HCT116 (cell line): ENCODE data around the gene KCND3. TPM values are rescaled to one million over a fixed set of nuclear protein-coding genes. Genes with fewer than 3 reads are reported as not detected.

Source experiments
- ATAC-seq: fragments of 200-7000 bp; cut with Tn5 transposase; 2 replicates; pipeline ENCODE4 v1.9.1; 2020; ENCODE audit warnings: mild to moderate bottlenecking, moderate library complexity
- BruUV-seq: library from RNA; stranded (reverse); fragments of 400-500 nt; replicated peaks from 2 replicates; lab custom pipeline; 2021; lab: Mats Ljungman, UMichigan
- CTCF ChIA-PET: fragments of 300-600 bp; sonication (Branson Sonifier 250); formaldehyde crosslinking; loops from one replicate; lab custom pipeline; 2021; ENCODE audit warnings: antibody characterized with exemption; lab: Charles Lee
- POLR2A ChIA-PET: fragments of 300-600, 350-600 bp; sonication (Branson Sonifier 250); formaldehyde crosslinking; loops from one replicate; lab custom pipeline; 2021; ENCODE audit warnings: antibody characterized with exemption; lab: Charles Lee
- RAD21 ChIA-PET, 2 experiments: fragments of 300-600 bp; sonication (Branson Sonifier 250); formaldehyde crosslinking; loops; one replicate each; lab custom pipeline; 2023; ENCODE audit warnings: low total read pairs in 2 of 2; ENCODE audit not compliant: uncharacterized antibody in 2 of 2, unreplicated experiment in 2 of 2, low non-redundant PET in 1 of 2; lab: Charles Lee
- DNase-seq: peaks from one replicate; pipeline ENCODE4 v3.0.0-alpha.2; 2010; ENCODE audit warnings: low read depth, low spot score
- H2AFZ ChIP-seq: fragments of 200-600 bp; shearing (Covaris generic), sonication (generic); 2 replicates; pipeline ENCODE4 v1.6.1; 2017; ENCODE audit warnings: low read depth, mixed run types, mixed read lengths, antibody characterized with exemption, low read length; ENCODE audit not compliant: poor library complexity, severe bottlenecking
- H3K27ac ChIP-seq: 2 replicates; pipeline ENCODE4 v1.5.1; 2012; ENCODE audit warnings: low read depth, low read length
- H3K27me3 ChIP-seq: fragments of 200-600 bp; sonication (generic); 2 replicates; pipeline ENCODE4 v1.6.1; 2016; ENCODE audit warnings: mixed run types, low read length, mixed read lengths; ENCODE audit not compliant: insufficient read depth
- H3K36me3 ChIP-seq, 2 experiments: fragments of 200-500 bp in 1 of 2; fragments of 200-600 bp in 1 of 2; sonication (Bioruptor generic) in 1 of 2; sonication (generic) in 1 of 2; 2 replicates each; pipeline versions ENCODE4 v1.5.1 to v1.6.1; 2014 to 2016; ENCODE audit warnings: low read length in 2 of 2, inconsistent platforms in 1 of 2, mixed read lengths in 1 of 2, mixed run types in 1 of 2; ENCODE audit not compliant: insufficient read depth in 2 of 2, control insufficient read depth in 1 of 2
- H3K4me1 ChIP-seq, 2 experiments: fragments of 200-600 bp in 1 of 2; sonication (generic) in 1 of 2; 2 replicates each; pipeline versions ENCODE4 v1.5.1 to v1.6.1; 2012 to 2017; ENCODE audit warnings: low read length in 2 of 2, inconsistent platforms in 1 of 2, mild to moderate bottlenecking in 1 of 2, mixed read lengths in 1 of 2, mixed run types in 1 of 2, moderate library complexity in 1 of 2; ENCODE audit not compliant: insufficient read depth in 2 of 2, control insufficient read depth in 1 of 2
- H3K4me2 ChIP-seq: fragments of 200-600 bp; sonication (generic); 2 replicates; pipeline ENCODE4 v1.6.1; 2017; ENCODE audit warnings: mixed run types, low read length, mixed read lengths
- H3K4me3 ChIP-seq, 2 experiments: fragments of 200-600 bp in 1 of 2; sonication (generic) in 1 of 2; replicated peaks in 1 of 2; 2 replicates each; pipeline ENCODE4 v1.5.1; 2011 to 2016; ENCODE audit warnings: low read length in 2 of 2, control low read depth in 1 of 2, low read depth in 1 of 2, mild to moderate bottlenecking in 1 of 2, mixed read lengths in 1 of 2, mixed run types in 1 of 2
- H3K79me2 ChIP-seq: fragments of 200-600 bp; sonication (generic); 2 replicates; pipeline ENCODE4 v1.6.1; 2017; ENCODE audit warnings: mild to moderate bottlenecking, mixed run types, low read length, moderate library complexity, mixed read lengths; ENCODE audit not compliant: insufficient read depth
- H3K9ac ChIP-seq: fragments of 200-600 bp; sonication (generic); 2 replicates; pipeline ENCODE4 v1.6.1; 2016; ENCODE audit warnings: low read length, mixed read lengths
- H3K9me2 ChIP-seq: fragments of 200-600 bp; sonication (generic), shearing (Covaris generic); 2 replicates; pipeline ENCODE4 v1.6.1; 2017; ENCODE audit warnings: mixed run types, mild to moderate bottlenecking, moderate library complexity; ENCODE audit not compliant: insufficient read depth
- H3K9me3 ChIP-seq, 2 experiments: fragments of 200-500 bp in 1 of 2; fragments of 200-600 bp in 1 of 2; sonication (Bioruptor generic) in 1 of 2; sonication (generic) in 1 of 2; 2 replicates each; pipeline ENCODE4 v1.6.1; 2014 to 2017; ENCODE audit warnings: low read length in 2 of 2, mixed read lengths in 2 of 2, inconsistent platforms in 1 of 2, low read depth in 1 of 2, mild to moderate bottlenecking in 1 of 2, mixed run types in 1 of 2, moderate library complexity in 1 of 2; ENCODE audit not compliant: control insufficient read depth in 1 of 2, insufficient read depth in 1 of 2
- H4K20me1 ChIP-seq: fragments of 200-600 bp; sonication (generic), shearing (Covaris generic); 2 replicates; pipeline ENCODE4 v1.6.1; 2017; ENCODE audit warnings: mixed run types, mild to moderate bottlenecking, moderate library complexity; ENCODE audit not compliant: insufficient read depth
- FOSL1 ChIP-seq: IDR thresholded peaks from 2 replicates; pipeline ENCODE4 v1.6.1; 2012; ENCODE audit warnings: low read depth
- POLR2AphosphoS5 ChIP-seq: IDR thresholded peaks from 2 replicates; pipeline ENCODE4 v1.6.1; 2011; ENCODE audit warnings: mild to moderate bottlenecking, low read depth, low read length, moderate library complexity
- intact Hi-C: fragments of 100-400 bp; cut with micrococcal nuclease; formaldehyde crosslinking; loops from 2 replicates; pipeline ENCODE4 v1.10.0; 2022
- total RNA-seq: library from RNA; stranded (reverse); gene quantifications from one replicate; pipeline ENCODE4 v1.2.1, GENCODE V29; 2021; ENCODE audit not compliant: unreplicated experiment

Gene KCND3
- total RNA-seq, 1 experiment from 2014 or later, result 0.44 TPM

- Histone ChIP-seq H2AFZ (no peak overlapping the region), H3K27me3 (no peaks in the 10 kb centered on the region), H4K20me1 (no peaks in the 10 kb centered on the region), H3K4me1 (no peaks in the 10 kb centered on the region), H3K27ac (no peak overlapping the region), H3K9me3 (no peaks in the 10 kb centered on the region)
- 0 out of 2 replicates have a peak, but pooled peaks have one; percentile 7 for TF ChIP-seq POLR2AphosphoS5
- TF ChIP-seq FOSL1, result no peak
- TF ChIP-seq, all 23 proteins: peak for 1
- CTCF ChIA-PET, result no interaction called here
- Histone ChIP-seq H3K79me2 (no peaks in the 10 kb centered on the region), H3K9me2 (no peaks in the 10 kb centered on the region), H3K4me3 (no peak overlapping the region), H3K4me2 (no peak overlapping the region), H3K36me3 (no peaks in the 10 kb centered on the region), H3K9ac (no peak overlapping the region)
- intact Hi-C loops, result no loop called here
- POLR2A ChIA-PET, result no interaction called here
- no TSS peak for BruUV-seq
- RAD21 ChIA-PET, result no interaction called here
- DNase-seq (no peak), ATAC-seq (no peak)
Observed at GRCh38 chr1:111720977-111721786, 268.3 kb downstream of the KCND3 start.

Other genes starting within 250 kb of the KCND3 start
- 14.9 TPM for gene DDX20, start 233.8 kb downstream of the KCND3 start, total RNA-seq